ENCODE measurements around the gene MRPS7.

- TF ChIP-seq, protein P1, sequence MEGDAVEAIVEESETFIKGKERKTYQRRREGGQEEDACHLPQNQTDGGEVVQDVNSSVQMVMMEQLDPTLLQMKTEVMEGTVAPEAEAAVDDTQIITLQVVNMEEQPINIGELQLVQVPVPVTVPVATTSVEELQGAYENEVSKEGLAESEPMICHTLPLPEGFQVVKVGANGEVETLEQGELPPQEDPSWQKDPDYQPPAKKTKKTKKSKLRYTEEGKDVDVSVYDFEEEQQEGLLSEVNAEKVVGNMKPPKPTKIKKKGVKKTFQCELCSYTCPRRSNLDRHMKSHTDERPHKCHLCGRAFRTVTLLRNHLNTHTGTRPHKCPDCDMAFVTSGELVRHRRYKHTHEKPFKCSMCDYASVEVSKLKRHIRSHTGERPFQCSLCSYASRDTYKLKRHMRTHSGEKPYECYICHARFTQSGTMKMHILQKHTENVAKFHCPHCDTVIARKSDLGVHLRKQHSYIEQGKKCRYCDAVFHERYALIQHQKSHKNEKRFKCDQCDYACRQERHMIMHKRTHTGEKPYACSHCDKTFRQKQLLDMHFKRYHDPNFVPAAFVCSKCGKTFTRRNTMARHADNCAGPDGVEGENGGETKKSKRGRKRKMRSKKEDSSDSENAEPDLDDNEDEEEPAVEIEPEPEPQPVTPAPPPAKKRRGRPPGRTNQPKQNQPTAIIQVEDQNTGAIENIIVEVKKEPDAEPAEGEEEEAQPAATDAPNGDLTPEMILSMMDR (IDR thresholded peaks at IDR 0.05 in 4 of 5, conservative IDR thresholded peaks at IDR 0.05 in 1 of 5) = no peak
- no peak for TF ChIP-seq POLR2A (IDR thresholded peaks at IDR 0.05)
These were observed 22.5 kb upstream of the MRPS7 start for GRCh38 chr17:75239214-75239613.
